C4-2B (cell line): Measurements from ENCODE around the gene PEX16.

Experiments
- H3K27ac ChIP-seq: fragments of 450-650 bp; 2 replicates; pipeline ENCODE4 v1.5.1; 2017
- ZFX ChIP-seq: fragments of 450-650 bp; IDR thresholded peaks from 2 replicates; pipeline ENCODE4 v1.6.1; 2017
- TF ChIP-seq, protein P1 (sequence below): fragments of 450-650 bp; conservative IDR thresholded peaks from 2 replicates; pipeline ENCODE4 v1.5.1; 2017; ENCODE audit warnings: mild to moderate bottlenecking

PEX16 gene

DNA sequence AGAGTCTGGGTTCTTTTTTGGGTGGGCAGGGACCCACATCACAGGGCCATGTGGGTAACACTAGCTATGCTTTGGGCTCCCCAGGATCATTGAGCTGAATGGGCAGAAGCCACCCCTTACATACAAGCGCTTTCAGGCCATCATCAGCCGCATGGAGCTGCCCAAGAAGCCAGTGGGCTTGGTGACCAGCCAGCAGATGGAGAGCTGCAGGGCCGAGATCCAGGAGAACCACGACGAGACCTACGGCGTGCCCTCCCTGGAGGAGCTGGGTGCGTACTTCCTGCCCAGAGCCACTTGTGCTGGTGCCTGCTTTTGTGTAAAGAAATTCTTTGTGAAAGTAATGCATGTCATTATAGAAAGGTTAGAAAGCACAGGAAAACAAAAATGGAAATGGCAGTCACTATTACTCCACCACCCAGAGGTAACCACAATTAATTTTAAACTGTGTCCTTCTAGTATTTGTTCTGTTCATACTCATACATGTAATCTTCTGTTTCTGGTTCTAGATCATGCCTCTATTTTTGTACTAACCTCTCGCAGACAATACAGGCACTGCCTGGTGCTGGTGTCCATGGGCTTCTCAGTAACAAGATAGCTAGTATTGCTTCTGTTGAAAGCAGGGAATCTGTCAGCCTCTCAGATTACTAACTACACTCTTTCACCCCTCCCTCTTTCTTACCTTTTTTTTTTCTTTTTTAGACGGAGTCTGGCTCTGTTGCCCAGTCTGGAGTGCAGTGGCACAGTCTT is 56.7 kb downstream of the PEX16 start:
- no peak for TF ChIP-seq ZFX
- TF ChIP-seq, protein P1, sequence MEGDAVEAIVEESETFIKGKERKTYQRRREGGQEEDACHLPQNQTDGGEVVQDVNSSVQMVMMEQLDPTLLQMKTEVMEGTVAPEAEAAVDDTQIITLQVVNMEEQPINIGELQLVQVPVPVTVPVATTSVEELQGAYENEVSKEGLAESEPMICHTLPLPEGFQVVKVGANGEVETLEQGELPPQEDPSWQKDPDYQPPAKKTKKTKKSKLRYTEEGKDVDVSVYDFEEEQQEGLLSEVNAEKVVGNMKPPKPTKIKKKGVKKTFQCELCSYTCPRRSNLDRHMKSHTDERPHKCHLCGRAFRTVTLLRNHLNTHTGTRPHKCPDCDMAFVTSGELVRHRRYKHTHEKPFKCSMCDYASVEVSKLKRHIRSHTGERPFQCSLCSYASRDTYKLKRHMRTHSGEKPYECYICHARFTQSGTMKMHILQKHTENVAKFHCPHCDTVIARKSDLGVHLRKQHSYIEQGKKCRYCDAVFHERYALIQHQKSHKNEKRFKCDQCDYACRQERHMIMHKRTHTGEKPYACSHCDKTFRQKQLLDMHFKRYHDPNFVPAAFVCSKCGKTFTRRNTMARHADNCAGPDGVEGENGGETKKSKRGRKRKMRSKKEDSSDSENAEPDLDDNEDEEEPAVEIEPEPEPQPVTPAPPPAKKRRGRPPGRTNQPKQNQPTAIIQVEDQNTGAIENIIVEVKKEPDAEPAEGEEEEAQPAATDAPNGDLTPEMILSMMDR: no peak
- no peak overlapping the region for H3K27ac ChIP-seq

DNA sequence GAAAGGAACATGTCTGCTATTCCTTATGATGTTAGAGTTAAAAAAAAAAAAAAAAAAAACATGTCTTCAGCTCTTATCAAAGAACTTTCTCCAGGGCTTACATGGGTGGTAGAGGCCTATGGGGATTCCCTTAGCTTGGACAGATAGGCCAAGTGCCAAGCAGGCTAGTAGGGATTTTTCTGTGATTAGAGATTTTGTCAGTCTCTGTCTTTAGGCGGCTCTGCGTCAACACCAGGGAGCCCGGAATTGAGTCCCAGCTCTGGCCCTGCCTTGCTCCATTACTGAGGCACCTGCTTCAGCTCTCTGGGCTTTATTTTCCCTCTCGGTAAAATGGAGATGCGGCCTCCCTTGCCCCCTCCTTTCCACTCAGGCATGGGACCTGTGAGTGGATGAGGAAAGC is 57.3 kb downstream of the PEX16 start:
- no peak for TF ChIP-seq ZFX
- TF ChIP-seq, protein P1: no peak
- H3K27ac ChIP-seq: no peak overlapping the region
